GM19452 (cell line): Measurements from ENCODE around the gene SETD1A.

ENCODE experiments used
- ATAC-seq: cut with Tn5 transposase; IDR thresholded peaks from one replicate; pipeline ENCODE4 v1.9.1; 2021; ENCODE audit not compliant: unreplicated experiment

Gene SETD1A

GRCh38 chr16:30957456-30958174, at the start of gene SETD1A:
Gene SETD1A (plus strand): TSS chr16:30957754. CDS start chr16:30958732, 978 bp downstream.
- peak; percentile 74 for ATAC-seq

- ATAC-seq: no peak
Measured at GRCh38 chr16:30910427-30911029, 47.0 kb upstream of the SETD1A start.

- no peak for ATAC-seq
Measured at GRCh38 chr16:30912794-30913412, 44.7 kb upstream of the SETD1A start.

DNA sequence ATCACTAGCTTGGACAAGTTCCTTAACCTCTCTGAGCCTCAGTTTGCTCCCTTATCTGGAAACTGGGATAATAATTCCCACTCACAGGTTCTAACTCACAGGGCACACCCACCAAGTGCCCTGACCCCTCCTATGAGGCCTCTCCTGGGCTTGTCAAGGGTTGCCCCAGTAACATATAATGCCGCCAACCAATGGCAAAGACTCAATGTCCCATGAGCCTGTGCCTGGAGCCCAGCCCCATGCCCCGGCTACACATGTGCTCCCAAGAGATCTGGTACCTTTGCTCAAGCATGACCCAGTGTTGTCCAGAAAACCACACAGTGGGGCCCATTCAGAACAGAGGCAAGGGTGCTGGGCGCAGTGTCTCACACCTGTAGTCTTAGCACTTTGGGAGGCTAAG, 42.7 kb upstream of the SETD1A start:
- no peak for ATAC-seq

DNA sequence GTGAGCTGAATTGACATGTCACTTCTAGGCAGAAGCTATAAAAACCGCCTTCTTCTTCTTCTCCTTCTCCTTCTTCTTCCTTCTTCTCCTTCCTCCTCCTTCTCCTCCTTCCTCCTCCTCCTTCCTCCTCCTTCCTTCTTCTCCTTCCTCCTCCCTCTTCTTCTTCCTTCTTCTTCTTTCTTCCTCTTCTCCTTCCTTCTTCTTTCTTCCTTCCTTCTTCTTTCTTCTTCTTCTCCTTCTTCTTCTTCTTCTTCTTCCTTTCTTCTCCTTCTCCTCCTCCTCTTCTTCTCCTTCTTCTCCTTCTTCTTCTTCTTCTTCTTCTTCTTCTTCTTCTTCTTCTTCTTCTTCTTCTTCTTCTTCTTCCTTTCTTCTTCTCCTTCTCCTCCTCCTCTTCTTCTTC, 38.9 kb upstream of the SETD1A start:
- ATAC-seq: no peak

GRCh38 chr16:30920891-30921290, 36.7 kb upstream of the SETD1A start:
- ATAC-seq: no peak

DNA sequence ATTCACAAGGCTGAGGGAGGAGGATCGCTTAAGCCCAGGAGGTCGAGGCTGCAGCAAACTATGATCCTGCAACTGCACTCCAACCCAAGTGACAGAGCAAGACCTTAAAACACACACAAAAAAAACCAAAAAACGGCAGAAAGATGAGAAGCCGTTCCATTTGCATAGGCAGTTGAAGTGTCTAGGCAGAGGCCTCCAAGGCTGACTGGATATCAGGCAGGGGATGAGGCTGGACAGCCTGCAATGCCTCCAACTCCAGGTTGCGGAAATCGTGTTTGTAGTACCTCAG, 36.2 kb upstream of the SETD1A start:
- no peak for ATAC-seq

DNA sequence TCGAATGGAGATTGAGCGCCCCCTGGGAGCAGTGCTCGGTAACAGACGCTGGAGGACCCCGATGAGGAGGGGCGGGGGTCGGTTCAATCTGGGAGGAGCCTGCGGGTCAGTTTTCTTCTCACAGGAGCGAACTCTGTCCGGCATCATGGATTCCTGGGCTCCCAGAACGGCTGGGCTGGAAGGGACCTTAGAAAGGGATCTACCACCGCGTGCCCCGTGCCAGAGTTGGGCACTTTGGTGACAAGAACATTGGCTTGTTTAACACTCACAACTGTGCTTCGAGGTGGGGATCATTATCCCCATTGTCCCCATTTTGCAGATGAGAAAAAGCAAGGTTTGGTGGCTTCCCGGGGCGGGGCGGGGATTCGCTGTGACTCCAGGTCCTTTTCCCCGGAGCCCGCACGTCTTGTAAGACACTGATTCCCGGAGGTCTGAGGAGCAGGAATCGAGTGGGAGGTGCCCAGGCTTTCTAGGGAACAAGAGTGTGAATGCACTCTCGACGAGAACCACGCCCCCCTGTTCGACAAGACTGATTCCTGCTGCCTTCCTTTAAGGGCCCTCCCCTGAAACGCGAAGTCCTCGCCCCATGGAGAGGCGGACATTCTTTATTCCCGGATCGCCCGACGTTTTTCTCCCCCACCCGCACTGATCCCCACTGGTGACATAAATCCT, 35.7 kb upstream of the SETD1A start:
- peak; percentile 0 for ATAC-seq

DNA sequence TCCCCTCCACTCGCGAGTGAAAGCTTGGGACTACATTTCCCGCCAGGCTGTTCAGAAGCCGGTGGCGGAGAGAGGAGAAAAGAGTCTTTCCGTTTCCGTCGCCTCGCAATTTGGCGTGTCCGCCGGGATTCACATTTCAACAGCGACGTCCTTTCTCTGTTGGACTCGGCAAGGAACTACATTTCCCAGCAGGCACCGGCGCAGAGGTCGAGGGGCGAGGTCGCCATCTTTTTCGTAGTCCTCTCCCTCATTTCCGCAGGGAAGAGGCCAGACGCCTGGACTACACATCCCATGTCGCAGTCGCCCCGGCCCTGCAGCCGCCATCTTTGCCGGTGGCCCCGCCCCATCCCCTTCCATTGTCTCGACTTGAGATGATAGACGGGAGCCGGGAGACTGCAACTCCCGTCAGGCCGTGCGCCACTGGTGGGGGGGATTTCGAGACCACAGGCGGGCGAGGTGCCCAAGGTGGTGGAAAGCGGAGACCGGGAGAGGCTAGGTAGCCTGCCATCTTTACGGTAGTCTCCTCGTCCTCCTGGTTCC, 35.1 kb upstream of the SETD1A start:
- ATAC-seq: peak; percentile 69

DNA sequence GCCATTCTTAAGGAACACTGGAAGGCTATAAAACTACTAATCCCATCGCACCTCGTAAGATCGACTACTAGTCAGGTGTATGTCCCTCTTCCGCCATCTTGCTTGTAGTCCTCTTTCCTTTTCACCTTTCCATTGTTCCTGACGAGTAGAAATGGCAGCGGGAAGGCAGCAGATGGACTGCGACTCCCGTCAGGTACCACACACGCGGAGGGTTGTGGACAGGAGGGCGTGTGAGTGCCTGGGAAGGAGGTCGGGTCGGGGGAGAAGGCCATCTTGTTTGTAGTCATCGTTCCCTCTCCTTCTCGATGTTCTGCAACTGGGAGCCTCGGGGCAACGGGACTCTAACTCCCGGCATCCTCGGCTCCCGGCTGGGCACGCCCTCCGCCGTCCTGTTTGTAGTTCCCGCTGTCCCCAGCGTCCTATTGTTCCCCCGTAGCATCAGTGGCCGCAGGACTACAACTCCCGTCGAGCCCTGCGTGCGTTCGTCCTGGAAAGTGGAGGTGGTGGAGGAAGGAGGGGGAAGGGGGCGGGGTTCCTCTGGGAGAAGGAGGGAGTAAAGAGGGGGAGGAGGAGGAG, 34.5 kb upstream of the SETD1A start:
- peak; percentile 66 for ATAC-seq

DNA sequence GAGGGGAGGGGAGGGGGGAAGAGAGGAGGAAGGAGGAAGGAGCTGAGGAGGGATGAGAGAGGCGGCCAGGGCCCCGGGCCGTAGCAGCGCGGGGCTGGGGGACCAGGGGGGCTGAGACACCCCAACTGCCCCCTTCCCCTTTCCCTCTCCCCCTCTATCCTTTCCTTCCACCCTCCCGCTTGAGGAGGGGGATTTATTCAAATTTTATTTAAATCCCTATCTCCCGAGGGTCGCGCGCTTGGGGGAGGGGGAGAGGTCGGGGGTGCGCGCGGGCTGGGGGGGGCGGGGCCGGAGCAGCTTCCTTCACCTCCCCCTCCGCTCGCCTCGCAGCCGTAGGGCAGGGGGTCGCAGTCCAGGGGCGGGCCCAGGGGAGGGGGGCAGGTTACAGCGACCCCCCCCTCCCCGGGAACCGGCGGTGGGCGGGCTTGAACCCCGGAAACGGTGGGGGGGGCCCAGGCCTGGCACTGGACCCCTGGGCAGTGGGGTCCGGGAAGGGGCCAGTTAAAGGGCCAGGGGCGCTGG, 33.9 kb upstream of the SETD1A start, which contains the start of gene FBXL19:
FBXL19 (plus strand) TSS at position 19 of the 522 bp plus-strand sequence. CDS start 2,183 bp downstream, outside the sequence.
- ATAC-seq: no peak

DNA sequence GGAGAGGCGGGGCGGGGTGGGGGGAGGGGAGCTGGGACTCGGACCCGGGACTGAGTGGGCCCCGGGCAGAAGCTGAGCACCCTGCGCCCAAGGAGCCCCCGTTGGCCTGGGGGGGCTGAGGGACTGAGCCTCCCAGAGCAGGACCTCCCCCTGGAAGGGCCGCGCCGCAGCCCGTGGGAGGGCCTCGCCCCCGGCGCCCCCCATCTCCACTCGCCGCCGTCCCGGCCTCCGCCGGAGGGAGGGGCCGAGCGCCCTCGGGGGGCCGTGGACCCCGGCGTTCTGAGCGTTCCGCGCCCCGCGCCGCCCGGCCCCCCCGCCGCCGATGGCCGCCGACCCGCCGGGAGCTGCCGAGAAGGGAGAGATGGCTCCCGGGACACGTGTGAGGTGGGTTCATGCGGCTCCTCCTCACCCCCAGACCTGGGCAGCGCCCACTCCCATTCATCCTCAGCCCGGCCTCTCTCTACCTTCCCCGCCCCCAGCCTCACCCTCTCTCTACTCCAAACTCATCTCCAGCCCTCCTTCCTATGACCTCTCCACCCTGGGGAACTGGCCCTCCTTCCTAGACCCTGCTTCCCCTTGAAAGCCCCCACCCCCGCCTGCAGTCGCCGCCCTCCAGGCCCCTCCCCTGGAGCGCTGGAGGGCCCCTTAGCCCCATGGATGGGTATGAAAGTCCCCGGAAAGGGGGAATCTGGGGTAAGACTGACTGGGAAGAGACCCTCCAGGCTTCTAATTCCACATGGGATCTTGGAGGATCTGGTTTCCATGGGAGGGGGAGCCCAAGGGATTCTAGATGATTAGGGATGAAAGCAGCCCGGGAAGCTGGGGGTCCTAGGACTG, 33.3 kb upstream of the SETD1A start:
- ATAC-seq: no peak

DNA sequence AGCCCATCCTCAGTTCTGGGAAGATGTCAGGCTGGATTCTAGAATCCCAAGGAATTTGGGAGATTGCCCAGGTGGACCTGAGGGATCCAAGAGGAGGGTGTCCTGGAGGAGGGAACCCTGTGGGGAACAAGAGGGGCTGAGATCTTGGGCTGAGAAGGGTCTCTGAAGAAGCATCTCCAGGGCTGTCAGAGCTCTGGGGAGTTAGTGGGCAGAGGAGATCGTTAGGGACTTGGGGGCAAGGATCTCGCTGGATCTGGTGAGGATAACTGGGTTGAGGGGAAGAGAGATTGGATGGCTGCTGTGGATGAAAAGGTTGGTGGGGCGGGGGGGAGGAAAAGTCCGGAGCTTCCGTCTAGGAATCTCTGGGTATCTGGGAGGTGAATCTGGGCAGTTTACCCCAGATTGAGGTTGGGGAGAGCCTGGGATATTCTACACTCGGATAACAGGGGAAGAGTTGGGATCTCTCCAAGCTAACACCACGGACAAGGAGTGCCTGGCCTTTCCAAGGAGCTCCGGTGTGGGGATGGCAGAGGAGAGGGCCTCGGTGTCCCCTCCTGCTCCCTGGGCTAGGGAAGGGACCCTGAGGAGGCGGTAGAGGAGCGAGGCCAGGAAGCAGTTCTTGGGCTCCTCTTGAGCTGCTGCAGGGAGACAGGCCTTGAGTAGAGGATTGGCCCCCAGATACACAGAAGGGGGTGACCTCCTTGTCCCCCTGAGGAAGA, 32.5 kb upstream of the SETD1A start:
- ATAC-seq: no peak

- ATAC-seq: no peak
Measured at GRCh38 chr16:30925632-30925987, 31.9 kb upstream of the SETD1A start.

GRCh38 chr16:30925995-30926811, 31.4 kb upstream of the SETD1A start:
- no peak for ATAC-seq

GRCh38 chr16:30926937-30927788, 30.4 kb upstream of the SETD1A start:
- no peak for ATAC-seq

GRCh38 chr16:30927789-30928378, 29.7 kb upstream of the SETD1A start:
- no peak for ATAC-seq
